ENCODE results near the gene ZNF3.

The ZNF3 gene

DNA sequence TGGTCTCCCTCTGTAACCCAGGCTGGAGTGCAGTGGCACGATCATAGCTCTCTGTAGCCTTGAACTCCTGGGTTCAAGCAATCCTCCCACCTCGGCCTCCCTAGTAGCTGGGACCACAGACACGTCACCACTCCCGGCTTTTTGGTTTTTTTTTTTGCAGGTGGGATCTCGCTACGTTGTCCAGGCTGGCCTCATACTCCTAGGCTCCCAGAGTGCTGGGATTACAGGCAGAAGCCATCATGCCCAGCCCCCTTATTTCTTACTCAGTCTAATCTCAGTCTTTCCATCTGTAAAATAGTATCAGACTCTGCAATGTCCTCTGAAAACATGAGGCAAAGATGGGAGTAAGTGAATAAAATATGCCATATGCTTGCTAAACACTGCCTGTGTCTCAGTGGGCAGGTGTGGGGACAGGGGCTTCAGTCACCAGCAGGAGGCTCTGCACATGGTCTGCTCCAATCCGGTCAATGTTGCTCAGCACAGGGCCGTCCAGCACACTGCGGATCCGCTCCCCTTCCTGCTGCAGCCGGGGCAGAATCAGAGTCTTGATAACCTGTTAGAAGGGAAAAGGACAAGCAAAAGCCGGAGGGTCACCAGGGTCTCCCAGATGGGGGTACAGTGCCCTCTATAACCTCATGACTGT, 28.1 kb upstream of the ZNF3 start:
- ATAC-seq, result peak; percentile 42
- TF ChIP-seq GLIS3 (CRISPR knock-in tag; IDR thresholded peaks at IDR 0.05) (no peak), PPARA (CRISPR knock-in tag; IDR thresholded peaks at IDR 0.05; ENCODE audit: borderline replicate concordance) (no peak), OSR1 (CRISPR knock-in tag; IDR thresholded peaks at IDR 0.05) (no peak), ZNF70 (CRISPR knock-in tag; IDR thresholded peaks at IDR 0.05) (no peak), TOX (CRISPR knock-in tag; IDR thresholded peaks at IDR 0.05; ENCODE audit: borderline replicate concordance) (no peak), ARNTL (CRISPR knock-in tag; IDR thresholded peaks at IDR 0.05; ENCODE audit: borderline replicate concordance, low read depth) (no peak), ZFP30 (CRISPR knock-in tag; IDR thresholded peaks at IDR 0.05) (no peak), TSHZ2 (CRISPR knock-in tag; IDR thresholded peaks at IDR 0.05) (no peak), SNAI2 (CRISPR knock-in tag; IDR thresholded peaks at IDR 0.05) (no peak), ZC3H10 (CRISPR knock-in tag; IDR thresholded peaks at IDR 0.05) (no peak), TCF4 (CRISPR knock-in tag; IDR thresholded peaks at IDR 0.05; ENCODE audit: borderline replicate concordance) (no peak), ZNF8 (CRISPR knock-in tag; IDR thresholded peaks at IDR 0.05) (no peak), ESRRG (CRISPR knock-in tag; IDR thresholded peaks at IDR 0.05) (no peak), CSDC2 (CRISPR knock-in tag; IDR thresholded peaks at IDR 0.05) (no peak), ISL1 (CRISPR knock-in tag; IDR thresholded peaks at IDR 0.05) (no peak)

GRCh38 chr7:100107890-100108289, 26.4 kb upstream of the ZNF3 start:
- TF ChIP-seq SNAI2 (CRISPR knock-in tag; IDR thresholded peaks at IDR 0.05), result no peak
- no peak; the same call in 2 of the 3 replicates for ATAC-seq

DNA sequence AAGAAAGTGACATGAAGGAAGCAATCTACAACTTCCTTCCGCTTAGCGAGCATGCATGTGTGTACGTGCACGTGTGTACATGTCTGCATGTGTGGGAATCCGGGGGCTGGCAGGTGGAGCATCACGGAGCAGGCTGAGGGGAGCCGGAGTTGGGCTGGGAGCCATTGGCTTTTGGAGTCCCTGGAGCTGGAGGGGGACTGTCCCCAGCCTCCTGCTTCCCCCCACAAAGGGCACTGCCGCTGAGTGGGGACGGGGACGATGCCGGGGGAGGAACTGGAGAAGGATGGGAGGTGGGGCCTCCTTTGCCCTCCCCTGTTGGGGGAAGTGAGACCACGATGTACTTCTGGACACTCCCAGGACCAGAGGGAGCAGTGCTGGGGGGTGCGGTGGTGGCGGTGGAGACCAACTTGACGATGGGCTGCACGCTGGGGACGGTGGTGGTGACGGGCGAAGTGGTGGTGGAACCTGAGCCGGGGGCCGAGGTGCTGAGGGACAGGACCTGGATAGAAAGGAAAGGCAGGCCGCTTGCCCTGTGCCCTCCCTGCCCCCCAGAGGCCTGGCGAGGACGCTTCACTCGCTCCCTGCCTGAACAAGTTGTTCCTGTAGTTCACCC, 25.7 kb upstream of the ZNF3 start:
- ATAC-seq, result no peak
- TF ChIP-seq ISL1 (CRISPR knock-in tag; IDR thresholded peaks at IDR 0.05) (no peak), RARB (CRISPR knock-in tag; IDR thresholded peaks at IDR 0.05) (no peak), ZFP30 (CRISPR knock-in tag; IDR thresholded peaks at IDR 0.05) (no peak), PPARA (CRISPR knock-in tag; IDR thresholded peaks at IDR 0.05; ENCODE audit: borderline replicate concordance) (no peak), CSDC2 (CRISPR knock-in tag; IDR thresholded peaks at IDR 0.05) (no peak), TCF4 (CRISPR knock-in tag; IDR thresholded peaks at IDR 0.05; ENCODE audit: borderline replicate concordance) (no peak), ZNF8 (CRISPR knock-in tag; IDR thresholded peaks at IDR 0.05) (no peak), GLIS3 (CRISPR knock-in tag; IDR thresholded peaks at IDR 0.05) (no peak), BACH2 (CRISPR knock-in tag; IDR thresholded peaks at IDR 0.05; ENCODE audit: borderline replicate concordance) (no peak), ZFP3 (CRISPR knock-in tag; IDR thresholded peaks at IDR 0.05) (no peak), ZNF70 (CRISPR knock-in tag; IDR thresholded peaks at IDR 0.05) (no peak), ZNF565 (CRISPR knock-in tag; conservative IDR thresholded peaks at IDR 0.05; ENCODE audit: low read depth) (no peak), ARNTL (CRISPR knock-in tag; IDR thresholded peaks at IDR 0.05; ENCODE audit: borderline replicate concordance, low read depth) (no peak), CREB5 (CRISPR knock-in tag; IDR thresholded peaks at IDR 0.05; ENCODE audit: low read depth) (no peak), CSRNP3 (CRISPR knock-in tag; IDR thresholded peaks at IDR 0.05) (no peak), OSR1 (CRISPR knock-in tag; IDR thresholded peaks at IDR 0.05) (no peak), TOX (CRISPR knock-in tag; IDR thresholded peaks at IDR 0.05; ENCODE audit: borderline replicate concordance) (no peak), PATZ1 (CRISPR knock-in tag; IDR thresholded peaks at IDR 0.05; ENCODE audit: borderline replicate concordance) (no peak)

Measured in SK-N-SH treated with all-trans-retinoic acid at 6 μM for 48 hours (cell line).